Activated gamma-delta T cell treated with Interleukin-2 at 50 U/mL for 16 hours (primary cell): ENCODE results near the gene CSDE1.

Experiments
- DNase-seq: peaks from one replicate; pipeline ENCODE4 v3.0.0-alpha.2; 2020

The CSDE1 gene

GRCh38 chr1:114746450-114747121 is 11.2 kb downstream of the CSDE1 start:
- no peak for DNase-seq

GRCh38 chr1:114745291-114745690 is 12.5 kb downstream of the CSDE1 start:
- no peak for DNase-seq

- DNase-seq, result no peak
Observed at GRCh38 chr1:114741963-114742746, 15.6 kb downstream of the CSDE1 start.

- DNase-seq, result no peak
Observed at GRCh38 chr1:114740331-114740730, 17.5 kb downstream of the CSDE1 start.

GRCh38 chr1:114737314-114737849 is 20.4 kb downstream of the CSDE1 start:
- DNase-seq, result no peak

- DNase-seq, result no peak
Observed at GRCh38 chr1:114735479-114735878, 22.3 kb downstream of the CSDE1 start.

- DNase-seq, result no peak
Observed at GRCh38 chr1:114729782-114730181, 28.0 kb downstream of the CSDE1 start.

GRCh38 chr1:114728553-114728952 is 29.2 kb downstream of the CSDE1 start:
- DNase-seq, result no peak

- no peak for DNase-seq
Observed at GRCh38 chr1:114725230-114725629, 32.6 kb downstream of the CSDE1 start.

- DNase-seq, result no peak
Observed at GRCh38 chr1:114723915-114724314, 33.9 kb downstream of the CSDE1 start.

GRCh38 chr1:114723457-114723856 is 34.3 kb downstream of the CSDE1 start:
- no peak for DNase-seq

GRCh38 chr1:114720492-114720891 is 37.3 kb downstream of the CSDE1 start:
- DNase-seq, result no peak

GRCh38 chr1:114719424-114719787 is 38.4 kb downstream of the CSDE1 start:
- no peak for DNase-seq

GRCh38 chr1:114718661-114719423 is 38.9 kb downstream of the CSDE1 start:
- DNase-seq, result no peak

GRCh38 chr1:114716304-114717170 is 41.2 kb downstream of the CSDE1 start, which contains the start of gene NRAS:
Gene NRAS, minus strand, starts transcription at chr1:114716771. Its CDS starts 611 bp downstream, at chr1:114716160.
- peak; percentile 94 for DNase-seq

GRCh38 chr1:114715952-114716303 is 41.9 kb downstream of the CSDE1 start:
- no peak for DNase-seq

- DNase-seq, result no peak
Observed at GRCh38 chr1:114712977-114713376, 44.8 kb downstream of the CSDE1 start.

- no peak for DNase-seq
Observed at GRCh38 chr1:114710360-114710759, 47.4 kb downstream of the CSDE1 start.

GRCh38 chr1:114707604-114708003 is 50.2 kb downstream of the CSDE1 start:
- DNase-seq, result no peak

- DNase-seq, result no peak
Observed at GRCh38 chr1:114703242-114703641, 54.5 kb downstream of the CSDE1 start.

- DNase-seq, result no peak
Observed at GRCh38 chr1:114702737-114703136, 55.0 kb downstream of the CSDE1 start.

- no peak for DNase-seq
Observed at GRCh38 chr1:114701931-114702330, 55.9 kb downstream of the CSDE1 start.
